ENCODE measurements around the gene EPS8L2. TPM values are rescaled to one million over a fixed set of nuclear protein-coding genes. Genes with fewer than 3 reads are reported as not detected.

The EPS8L2 gene
- total RNA-seq, 4 donors from 2014 or later = 5.6 to 31.6 (median 24.9) TPM

- H3K9me3 ChIP-seq = no peaks in the 10 kb centered on the region
- H3K27ac ChIP-seq (replicated peaks in 1 of 4) = no peak overlapping the region
- H3K4me3 ChIP-seq = no peak overlapping the region
- H3K36me3 ChIP-seq = no peaks in the 10 kb centered on the region
- peaks cover 0 to 4% (median 0%) of the 10 kb centered on the region in 4 donors for H3K27me3 ChIP-seq
- no peak for TF ChIP-seq CTCF (IDR thresholded peaks at IDR 0.05)
- TF ChIP-seq POLR2A (IDR thresholded peaks at IDR 0.05; ENCODE audit: low read depth) = no peak
- TF ChIP-seq EP300 (IDR thresholded peaks at IDR 0.05) = no peak
- TF ChIP-seq POLR2AphosphoS5 (IDR thresholded peaks at IDR 0.05) = no peak
- 38% methylated on average over 1 of the region's 1 CpG for WGBS
- H3K4me1 ChIP-seq = peaks cover 22 to 38% (median 36%) of the 10 kb centered on the region in 4 donors
- intact Hi-C loops (cut with DNase I) = no loop called here
- no peak for DNase-seq (ENCODE audit: extremely low spot score)
Measured at GRCh38 chr11:745428-745827, 39.4 kb downstream of the EPS8L2 start.

- 61% methylated on average over 18 of the region's 46 CpGs for WGBS
Measured at GRCh38 chr11:746289-747157, 40.5 kb downstream of the EPS8L2 start.

GRCh38 chr11:747158-748006 lies 41.4 kb downstream of the EPS8L2 start, which contains the start of gene TALDO1:
TALDO1 (plus strand) TSS chr11:747464; CDS start chr11:747482, 18 bp downstream.
- Histone ChIP-seq H3K36me3 (peaks cover 0 to 3% (median 2%) of the 10 kb centered on the region in 4 donors), H3K27me3 (no peaks in the 10 kb centered on the region), H3K27ac (replicated peaks in 1 of 4) (peak within 1 kb of the TSS; percentile 83 to 95 (median 92)), H3K4me1 (peaks cover 22 to 42% (median 36%) of the 10 kb centered on the region in 4 donors), H3K9me3 (no peaks in the 10 kb centered on the region), H3K4me3 (peak within 1 kb of the TSS; percentile 84 to 100 (median 94))
- DNase-seq (ENCODE audit: extremely low spot score) = peak; percentile 95
- TF ChIP-seq CTCF (IDR thresholded peaks at IDR 0.05) (peak in 2 of 3 experiments; percentile 27 to 45), EP300 (IDR thresholded peaks at IDR 0.05) (no peak), POLR2AphosphoS5 (IDR thresholded peaks at IDR 0.05) (peak; percentile 77 to 86), POLR2A (IDR thresholded peaks at IDR 0.05; ENCODE audit: low read depth) (peak; percentile 38)
- intact Hi-C loops (cut with DNase I) = no loop called here
- WGBS = under 1% methylated on average over 18 of the region's 112 CpGs

More at GRCh38 chr11:746289-747157, 40.5 kb downstream of the EPS8L2 start:
- Histone ChIP-seq H3K4me1 (peaks cover 22 to 42% (median 36%) of the 10 kb centered on the region in 4 donors), H3K9me3 (no peaks in the 10 kb centered on the region), H3K4me3 (peak overlapping the region; percentile 84 to 100 (median 94)), H3K36me3 (no peaks in the 10 kb centered on the region), H3K27ac (replicated peaks in 1 of 4) (peak overlapping the region; percentile 83 to 95 (median 92)), H3K27me3 (no peaks in the 10 kb centered on the region)
- intact Hi-C loops (cut with DNase I) = no loop called here
- DNase-seq (ENCODE audit: extremely low spot score) = no peak
- TF ChIP-seq POLR2A (IDR thresholded peaks at IDR 0.05; ENCODE audit: low read depth) = no peak
- TF ChIP-seq CTCF (IDR thresholded peaks at IDR 0.05) = no peak
- no peak for TF ChIP-seq EP300 (IDR thresholded peaks at IDR 0.05)
- TF ChIP-seq POLR2AphosphoS5 (IDR thresholded peaks at IDR 0.05) = no peak

- TF ChIP-seq CTCF (IDR thresholded peaks at IDR 0.05) (no peak), POLR2A (IDR thresholded peaks at IDR 0.05; ENCODE audit: low read depth) (no peak), EP300 (IDR thresholded peaks at IDR 0.05) (no peak), POLR2AphosphoS5 (IDR thresholded peaks at IDR 0.05) (no peak)
- Histone ChIP-seq H3K27me3 (no peaks in the 10 kb centered on the region), H3K27ac (replicated peaks in 1 of 4) (peak overlapping the region; percentile 83 to 95 (median 92)), H3K4me1 (peaks cover 22 to 42% (median 36%) of the 10 kb centered on the region in 4 donors), H3K36me3 (peaks cover 0 to 8% (median 7%) of the 10 kb centered on the region in 4 donors), H3K9me3 (no peaks in the 10 kb centered on the region), H3K4me3 (peak overlapping the region; percentile 84 to 100 (median 94))
- WGBS = 5% methylated on average over 13 of the region's 18 CpGs
- DNase-seq (ENCODE audit: extremely low spot score) = no peak
- intact Hi-C loops (cut with DNase I) = no loop called here
Measured at GRCh38 chr11:748007-748359, 42.0 kb downstream of the EPS8L2 start.
